D721Med (cell line): Measurements from ENCODE around the gene NBEA.

Experiments used
- DNase-seq: peaks from one replicate; pipeline ENCODE4 v3.0.0; 2011; ENCODE audit warnings: low spot score; ENCODE audit not compliant: insufficient read length
- FAIRE-seq: peaks from 2 replicates; lab custom pipeline; 2011; peaks lifted over from hg19 to GRCh38; lab: Jason Lieb, UNC
- TF ChIP-seq, protein P1 (sequence below): IDR thresholded peaks from 2 replicates; pipeline ENCODE4 v1.5.1; 2012; ENCODE audit warnings: mild to moderate bottlenecking, control low read depth; ENCODE audit not compliant: insufficient read depth; ENCODE audit errors: missing control alignments

Gene NBEA

DNA sequence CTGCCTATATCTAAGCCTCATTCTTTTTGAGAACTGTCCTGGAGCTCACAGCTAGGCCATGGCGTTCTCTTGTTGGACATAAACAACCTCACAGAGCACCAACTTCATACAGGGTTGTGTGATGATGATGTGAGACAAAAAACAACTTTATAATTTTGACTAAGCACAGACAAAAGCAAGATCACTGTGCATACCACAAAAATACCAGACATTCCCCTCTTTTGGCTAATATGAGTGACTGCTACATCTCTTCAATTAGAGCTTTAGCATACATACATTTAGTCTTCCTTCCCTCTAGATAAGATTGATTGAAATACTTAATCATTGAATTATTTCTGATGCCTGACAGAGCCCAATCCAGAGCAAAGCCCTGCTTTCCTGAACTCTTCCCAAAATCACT is 526.1 kb downstream of the NBEA start:
- TF ChIP-seq, protein P1, sequence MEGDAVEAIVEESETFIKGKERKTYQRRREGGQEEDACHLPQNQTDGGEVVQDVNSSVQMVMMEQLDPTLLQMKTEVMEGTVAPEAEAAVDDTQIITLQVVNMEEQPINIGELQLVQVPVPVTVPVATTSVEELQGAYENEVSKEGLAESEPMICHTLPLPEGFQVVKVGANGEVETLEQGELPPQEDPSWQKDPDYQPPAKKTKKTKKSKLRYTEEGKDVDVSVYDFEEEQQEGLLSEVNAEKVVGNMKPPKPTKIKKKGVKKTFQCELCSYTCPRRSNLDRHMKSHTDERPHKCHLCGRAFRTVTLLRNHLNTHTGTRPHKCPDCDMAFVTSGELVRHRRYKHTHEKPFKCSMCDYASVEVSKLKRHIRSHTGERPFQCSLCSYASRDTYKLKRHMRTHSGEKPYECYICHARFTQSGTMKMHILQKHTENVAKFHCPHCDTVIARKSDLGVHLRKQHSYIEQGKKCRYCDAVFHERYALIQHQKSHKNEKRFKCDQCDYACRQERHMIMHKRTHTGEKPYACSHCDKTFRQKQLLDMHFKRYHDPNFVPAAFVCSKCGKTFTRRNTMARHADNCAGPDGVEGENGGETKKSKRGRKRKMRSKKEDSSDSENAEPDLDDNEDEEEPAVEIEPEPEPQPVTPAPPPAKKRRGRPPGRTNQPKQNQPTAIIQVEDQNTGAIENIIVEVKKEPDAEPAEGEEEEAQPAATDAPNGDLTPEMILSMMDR = no peak
- no peak for DNase-seq
- FAIRE-seq = no peak

- FAIRE-seq = peak; percentile 82
- TF ChIP-seq, protein P1 = no peak
Observed at GRCh38 chr13:35469806-35470525, 527.9 kb downstream of the NBEA start.

GRCh38 chr13:35470671-35471661 is 528.9 kb downstream of the NBEA start:
- DNase-seq (no peak), FAIRE-seq (no peak)
- TF ChIP-seq, protein P1 = no peak

More at GRCh38 chr13:35469806-35470525, 527.9 kb downstream of the NBEA start:
- no peak for DNase-seq

- TF ChIP-seq, protein P1 = no peak
- FAIRE-seq (no peak), DNase-seq (no peak)
Observed at GRCh38 chr13:35471706-35472322, 529.7 kb downstream of the NBEA start.

DNA sequence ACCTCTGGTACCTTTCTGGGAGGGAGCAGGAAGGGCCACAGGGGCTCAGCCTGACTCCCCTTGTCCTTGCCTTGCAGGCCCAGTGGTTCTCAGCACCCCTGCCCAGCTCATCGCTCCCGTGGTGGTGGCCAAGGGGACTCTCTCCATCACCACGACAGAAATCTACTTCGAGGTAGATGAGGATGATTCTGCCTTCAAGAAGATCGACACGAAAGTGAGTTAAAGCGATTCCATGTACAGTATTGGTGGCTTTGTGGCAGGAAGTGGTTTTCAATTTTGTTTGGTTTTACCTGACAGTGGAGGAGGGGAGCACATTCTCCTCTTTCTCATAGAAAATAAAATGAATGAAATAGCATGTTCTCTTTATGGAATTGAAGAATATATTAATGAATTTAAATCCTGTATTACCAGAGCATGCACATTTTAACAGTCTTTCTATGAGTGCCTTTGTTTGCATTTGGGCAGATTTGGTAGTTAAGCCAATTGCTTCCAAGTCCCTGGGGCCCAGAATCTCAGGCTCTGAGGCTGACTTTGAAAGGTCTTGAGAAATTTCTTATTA is 530.3 kb downstream of the NBEA start:
- no peak for FAIRE-seq

DNA sequence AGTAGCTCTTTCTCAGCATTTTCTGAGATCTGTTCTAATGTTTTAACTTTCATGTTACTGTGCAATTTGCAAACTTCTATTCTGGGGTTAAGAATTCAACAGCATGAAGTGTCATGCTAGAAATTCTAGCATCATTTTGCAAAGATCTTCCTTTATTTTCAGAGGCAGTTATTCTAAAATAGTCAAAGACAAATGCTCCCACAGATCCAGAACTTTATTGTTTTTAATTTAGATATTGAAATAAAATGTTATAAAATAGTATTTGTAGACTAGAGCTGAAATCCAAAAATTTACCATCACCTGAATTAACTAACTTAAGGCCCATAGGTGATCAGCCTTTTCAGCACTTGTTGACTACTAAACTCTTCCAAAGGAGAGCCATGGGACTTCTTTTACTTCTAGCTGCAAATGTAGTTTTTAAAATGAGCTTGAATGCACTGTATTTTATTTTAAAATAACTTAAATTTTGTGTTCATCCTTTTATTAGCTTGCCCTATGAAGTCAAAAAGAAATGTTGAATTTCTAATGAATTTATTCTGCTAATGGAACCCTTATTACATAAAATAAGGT is 531.2 kb downstream of the NBEA start:
- FAIRE-seq = no peak
- TF ChIP-seq, protein P1 = no peak
- no peak for DNase-seq

More for the DNA sequence above, 530.3 kb downstream of the NBEA start:
- no peak for DNase-seq
- TF ChIP-seq, protein P1 = no peak
